HepG2 (cell line): ENCODE data around the gene NDUFB8. TPM values are rescaled to one million over a fixed set of nuclear protein-coding genes. Genes with fewer than 3 reads are reported as not detected.
A peak's percentile ranks its signal among the peaks of the same experiment; 100 is the strongest.

Experiments used
- CREB1 ChIP-seq, 2 experiments: fragments of 450-650 bp in 1 of 2; IDR thresholded peaks; 2 replicates each; pipeline ENCODE4 v1.6.1; 2016 to 2017; ENCODE audit warnings: control low read depth in 1 of 2, mild to moderate bottlenecking in 1 of 2, missing compliant biosample characterization in 1 of 2, missing genetic modification characterization in 1 of 2
- HNF4G ChIP-seq, 2 experiments: sonication (generic) in 1 of 2; formaldehyde crosslinking in 1 of 2; IDR thresholded peaks; 2 replicates each; pipeline versions ENCODE4 v1.4.0 to v1.6.1; 2011 to 2020; ENCODE audit warnings: borderline replicate concordance in 2 of 2, low read depth in 2 of 2, mild to moderate bottlenecking in 2 of 2, low read length in 1 of 2, missing genetic modification reagents in 1 of 2, moderate library complexity in 1 of 2
- JUND ChIP-seq: sonication (generic); formaldehyde crosslinking; IDR thresholded peaks from 2 replicates; pipeline ENCODE4 v1.8.0; 2022; ENCODE audit warnings: mild to moderate bottlenecking, missing genetic modification reagents
- MAX ChIP-seq: IDR thresholded peaks from 2 replicates; pipeline ENCODE4 v1.6.1; 2012; ENCODE audit warnings: inconsistent platforms
- NR2F6 ChIP-seq, 2 experiments: IDR thresholded peaks; 2 replicates each; pipeline ENCODE4 v1.6.1; 2016; ENCODE audit warnings: antibody characterized with exemption in 1 of 2, mild to moderate bottlenecking in 1 of 2
- TSC22D2 ChIP-seq: sonication (generic); formaldehyde crosslinking; IDR thresholded peaks from 2 replicates; pipeline ENCODE4 v1.5.1; 2020; ENCODE audit warnings: missing genetic modification reagents, mild to moderate bottlenecking, borderline replicate concordance
- ZBTB40 ChIP-seq, 2 experiments: fragments of 450-650 bp in 1 of 2; sonication (generic) in 1 of 2; formaldehyde crosslinking in 1 of 2; IDR thresholded peaks; 2 replicates each; pipeline versions ENCODE4 v1.6.1 to v1.8.0; 2016 to 2022; ENCODE audit warnings: antibody characterized with exemption in 1 of 2, mild to moderate bottlenecking in 1 of 2, missing genetic modification reagents in 1 of 2
- ZNF709 ChIP-seq: sonication (generic); formaldehyde crosslinking; IDR thresholded peaks from 2 replicates; pipeline ENCODE4 v1.5.0; 2020; ENCODE audit warnings: mild to moderate bottlenecking, missing genetic modification reagents
- ZNF773 ChIP-seq: sonication (generic); formaldehyde crosslinking; IDR thresholded peaks from 2 replicates; pipeline ENCODE4 v1.4.0; 2020; ENCODE audit warnings: missing genetic modification reagents, borderline replicate concordance
- polyA plus RNA-seq, 8 experiments: library from polyadenylated mRNA; depleted of rRNA in 3 of 8; stranded (reverse) in 7 of 8; unstranded in 1 of 8; fragments of >200 nt; fragmentation: Illumina TruSeq in 4 of 8; extraction: Trizol in 4 of 8; gene quantifications; 2 replicates each; pipeline versions ENCODE4 v1.2.1 to v1.2.3, GENCODE V29; 2011 to 2016; ENCODE audit warnings: low read depth in 4 of 8, missing spikeins in 1 of 8, mixed read lengths in 1 of 8; ENCODE audit not compliant: insufficient read depth in 1 of 8
- total RNA-seq, 5 experiments: library from RNA; depleted of rRNA; stranded (reverse); fragments of >200 nt; fragmentation: Illumina TruSeq; extraction: Trizol; gene quantifications; 2 replicates each; pipeline ENCODE4 v1.2.3, GENCODE V29; 2016; ENCODE audit warnings: low read depth in 1 of 5
- TF ChIP-seq, protein P1 (sequence below): sonication (generic); formaldehyde crosslinking; IDR thresholded peaks from 2 replicates; pipeline ENCODE4 v1.9.0; 2021; ENCODE audit warnings: missing genetic modification reagents, mild to moderate bottlenecking, borderline replicate concordance
- TF ChIP-seq, protein P2 (sequence below): sonication (generic); formaldehyde crosslinking; IDR thresholded peaks from 2 replicates; pipeline ENCODE4 v1.5.1; 2020; ENCODE audit warnings: missing genetic modification reagents, mild to moderate bottlenecking, borderline replicate concordance

Gene NDUFB8
- total and polyA plus RNA-seq, 2 of the 13 experiments (the other 11 are each of a cell fraction or from before 2014, with no cell fraction given), result 210 to 216 TPM

DNA sequence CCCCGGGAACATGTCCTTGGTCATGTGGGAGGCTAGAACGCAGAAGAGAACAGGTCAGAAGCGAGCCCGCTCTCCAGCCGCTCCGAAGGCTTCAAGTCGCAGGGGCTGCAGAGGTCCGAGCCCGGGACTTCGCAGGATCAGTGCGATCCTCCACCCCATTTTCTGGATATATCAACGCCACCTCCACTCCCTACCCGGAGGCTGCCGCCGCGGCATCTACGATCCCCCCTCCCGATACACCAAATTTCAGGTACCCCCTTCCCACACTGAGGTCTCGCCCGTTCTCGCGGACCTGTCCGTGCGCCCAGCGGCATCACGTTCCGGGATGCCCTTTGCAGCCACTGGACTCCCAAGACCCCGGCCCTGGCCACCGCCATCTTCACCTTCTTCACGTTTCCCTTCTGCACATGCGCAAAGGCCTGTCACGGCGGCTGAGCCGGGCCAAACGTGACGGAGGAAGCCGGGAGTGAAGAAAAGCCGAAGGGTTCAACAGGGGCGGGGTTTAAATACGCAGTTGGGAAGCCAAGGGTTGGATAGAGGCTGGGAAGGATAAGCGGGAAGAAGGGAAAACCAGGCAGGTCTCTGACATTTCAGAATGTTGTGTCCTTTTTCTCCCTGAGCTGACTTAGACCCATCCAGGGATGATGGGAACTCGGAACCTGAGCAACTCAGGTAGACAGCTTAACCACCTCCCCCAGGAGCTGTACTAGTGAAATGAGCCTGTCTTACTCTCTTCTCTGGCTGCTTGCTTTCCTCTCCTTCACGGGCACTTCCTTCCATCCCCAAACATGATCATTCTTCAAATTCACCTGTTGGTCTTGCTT, at the start of gene NDUFB8 (continued):
- TF ChIP-seq MAX, result peak; percentile 61; the same call in 1 of the 2 replicates
- no peak for TF ChIP-seq NR2F6 (IDR thresholded peaks at IDR 0.05)
- TF ChIP-seq NR2F6 (CRISPR knock-in tag; IDR thresholded peaks at IDR 0.05), result no peak
- TF ChIP-seq, protein P1, sequence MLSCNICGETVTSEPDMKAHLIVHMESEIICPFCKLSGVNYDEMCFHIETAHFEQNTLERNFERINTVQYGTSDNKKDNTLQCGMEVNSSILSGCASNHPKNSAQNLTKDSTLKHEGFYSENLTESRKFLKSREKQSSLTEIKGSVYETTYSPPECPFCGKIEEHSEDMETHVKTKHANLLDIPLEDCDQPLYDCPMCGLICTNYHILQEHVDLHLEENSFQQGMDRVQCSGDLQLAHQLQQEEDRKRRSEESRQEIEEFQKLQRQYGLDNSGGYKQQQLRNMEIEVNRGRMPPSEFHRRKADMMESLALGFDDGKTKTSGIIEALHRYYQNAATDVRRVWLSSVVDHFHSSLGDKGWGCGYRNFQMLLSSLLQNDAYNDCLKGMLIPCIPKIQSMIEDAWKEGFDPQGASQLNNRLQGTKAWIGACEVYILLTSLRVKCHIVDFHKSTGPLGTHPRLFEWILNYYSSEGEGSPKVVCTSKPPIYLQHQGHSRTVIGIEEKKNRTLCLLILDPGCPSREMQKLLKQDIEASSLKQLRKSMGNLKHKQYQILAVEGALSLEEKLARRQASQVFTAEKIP (CRISPR knock-in tag), result no peak
- TF ChIP-seq ZNF773 (CRISPR knock-in tag), result no peak
- no peak for TF ChIP-seq HNF4G (IDR thresholded peaks at IDR 0.05; ENCODE audit: borderline replicate concordance, low read depth, low read length)
- TF ChIP-seq HNF4G (CRISPR knock-in tag; IDR thresholded peaks at IDR 0.05; ENCODE audit: borderline replicate concordance, low read depth), result 0 out of 2 replicates have a peak, but pooled peaks have one; percentile 9
- 0 out of 2 replicates have a peak, but pooled peaks have one; percentile 48 for TF ChIP-seq ZNF709 (CRISPR knock-in tag)
- peak; percentile 10; the same call in 1 of the 2 replicates for TF ChIP-seq JUND (CRISPR knock-in tag)
- TF ChIP-seq ZBTB40 (IDR thresholded peaks at IDR 0.05), result no peak
- peak; percentile 65; the same call in 1 of the 2 replicates for TF ChIP-seq ZBTB40 (CRISPR knock-in tag; IDR thresholded peaks at IDR 0.05)
- TF ChIP-seq, protein P2, sequence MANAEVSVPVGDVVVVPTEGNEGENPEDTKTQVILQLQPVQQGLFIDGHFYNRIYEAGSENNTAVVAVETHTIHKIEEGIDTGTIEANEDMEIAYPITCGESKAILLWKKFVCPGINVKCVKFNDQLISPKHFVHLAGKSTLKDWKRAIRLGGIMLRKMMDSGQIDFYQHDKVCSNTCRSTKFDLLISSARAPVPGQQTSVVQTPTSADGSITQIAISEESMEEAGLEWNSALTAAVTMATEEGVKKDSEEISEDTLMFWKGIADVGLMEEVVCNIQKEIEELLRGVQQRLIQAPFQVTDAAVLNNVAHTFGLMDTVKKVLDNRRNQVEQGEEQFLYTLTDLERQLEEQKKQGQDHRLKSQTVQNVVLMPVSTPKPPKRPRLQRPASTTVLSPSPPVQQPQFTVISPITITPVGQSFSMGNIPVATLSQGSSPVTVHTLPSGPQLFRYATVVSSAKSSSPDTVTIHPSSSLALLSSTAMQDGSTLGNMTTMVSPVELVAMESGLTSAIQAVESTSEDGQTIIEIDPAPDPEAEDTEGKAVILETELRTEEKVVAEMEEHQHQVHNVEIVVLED (CRISPR knock-in tag), result peak; percentile 26; the same call in 1 of the 2 replicates
- TF ChIP-seq TSC22D2, result no peak
- TF ChIP-seq CREB1 (IDR thresholded peaks at IDR 0.05), result peak; percentile 43; the same call in 1 of the 2 replicates
- TF ChIP-seq CREB1 (CRISPR knock-in tag; IDR thresholded peaks at IDR 0.05), result peak; percentile 80
